Brain microvascular endothelial cell (primary cell): ENCODE measurements around the gene HNRNPLL.

Experiments
- DNase-seq: peaks from one replicate; pipeline ENCODE4 v3.0.0-alpha.2; 2020
- H3K27ac ChIP-seq: fragments of 250-450 bp; sonication (Bioruptor Pico); 2 replicates; pipeline ENCODE4 v1.5.1; 2020; ENCODE audit warnings: mild to moderate bottlenecking, moderate library complexity
- H3K27me3 ChIP-seq: fragments of 250-450 bp; sonication (Bioruptor Pico); replicated peaks from 2 replicates; pipeline ENCODE4 v1.5.1; 2020; ENCODE audit warnings: mild to moderate bottlenecking
- H3K36me3 ChIP-seq: fragments of 250-450 bp; sonication (Bioruptor Pico); replicated peaks from 2 replicates; pipeline ENCODE4 v1.5.1; 2020; ENCODE audit warnings: mild to moderate bottlenecking
- H3K4me3 ChIP-seq: 2 replicates; pipeline ENCODE4 v1.5.1; 2011; ENCODE audit warnings: low read depth, mild to moderate bottlenecking, control low read depth, low read length, moderate library complexity
- in situ Hi-C: cut with HindIII; loops from 2 replicates; pipeline ENCODE4 v1.10.0; 2017; ENCODE audit warnings: low sequenced_read_pairs, low pct_ligation_motif_present
- TF ChIP-seq, protein P1 (sequence below): IDR thresholded peaks from 2 replicates; pipeline ENCODE4 v1.5.1; 2011; ENCODE audit warnings: low read depth, mild to moderate bottlenecking, moderate library complexity, low read length, control low read depth, inconsistent platforms; ENCODE audit errors: missing control alignments

The HNRNPLL gene

DNA sequence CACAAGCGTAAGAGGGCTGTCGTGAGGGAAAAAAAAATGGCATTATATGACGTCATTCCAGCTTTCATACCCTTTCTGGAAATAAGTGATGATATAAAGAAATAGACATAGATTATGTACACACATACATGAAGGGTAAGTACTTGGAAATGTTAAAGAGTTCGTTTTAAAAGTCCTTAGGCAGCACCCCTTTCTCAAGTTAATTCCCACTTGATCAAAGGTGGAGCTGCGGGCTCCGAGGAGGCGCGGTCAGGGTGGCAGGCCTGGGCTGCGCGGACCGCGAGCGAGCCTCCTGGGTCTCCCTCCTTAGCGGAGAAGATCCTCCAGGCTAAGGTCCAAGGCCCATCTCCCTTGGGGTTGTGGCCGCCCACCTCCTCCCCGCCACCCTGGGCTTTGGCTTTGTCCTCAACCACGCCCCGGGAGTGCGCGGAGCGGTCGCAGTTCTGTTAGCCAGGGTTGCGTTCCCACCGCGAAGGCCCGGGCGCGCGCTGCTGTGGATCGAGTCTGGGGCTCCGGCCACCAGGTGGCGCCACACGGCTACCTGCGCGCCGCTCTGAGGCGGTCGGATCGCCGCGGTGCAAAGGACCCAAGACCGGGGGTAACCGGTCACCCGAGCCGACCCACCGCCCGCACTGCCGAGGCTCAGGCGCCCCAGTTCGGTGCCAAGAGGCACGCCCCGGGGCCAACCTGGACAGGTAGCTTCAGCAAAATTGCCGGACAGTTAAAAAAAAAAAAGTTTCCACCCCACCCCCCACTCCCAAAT is 66.8 kb downstream of the HNRNPLL start:
- Histone ChIP-seq H3K27me3 (no peaks in the 10 kb centered on the region), H3K4me3 (peak overlapping the region; percentile 64), H3K27ac (no peak overlapping the region), H3K36me3 (no peaks in the 10 kb centered on the region)
- DNase-seq = peak; percentile 49
- in situ Hi-C loops = no loop called here
- TF ChIP-seq, protein P1, sequence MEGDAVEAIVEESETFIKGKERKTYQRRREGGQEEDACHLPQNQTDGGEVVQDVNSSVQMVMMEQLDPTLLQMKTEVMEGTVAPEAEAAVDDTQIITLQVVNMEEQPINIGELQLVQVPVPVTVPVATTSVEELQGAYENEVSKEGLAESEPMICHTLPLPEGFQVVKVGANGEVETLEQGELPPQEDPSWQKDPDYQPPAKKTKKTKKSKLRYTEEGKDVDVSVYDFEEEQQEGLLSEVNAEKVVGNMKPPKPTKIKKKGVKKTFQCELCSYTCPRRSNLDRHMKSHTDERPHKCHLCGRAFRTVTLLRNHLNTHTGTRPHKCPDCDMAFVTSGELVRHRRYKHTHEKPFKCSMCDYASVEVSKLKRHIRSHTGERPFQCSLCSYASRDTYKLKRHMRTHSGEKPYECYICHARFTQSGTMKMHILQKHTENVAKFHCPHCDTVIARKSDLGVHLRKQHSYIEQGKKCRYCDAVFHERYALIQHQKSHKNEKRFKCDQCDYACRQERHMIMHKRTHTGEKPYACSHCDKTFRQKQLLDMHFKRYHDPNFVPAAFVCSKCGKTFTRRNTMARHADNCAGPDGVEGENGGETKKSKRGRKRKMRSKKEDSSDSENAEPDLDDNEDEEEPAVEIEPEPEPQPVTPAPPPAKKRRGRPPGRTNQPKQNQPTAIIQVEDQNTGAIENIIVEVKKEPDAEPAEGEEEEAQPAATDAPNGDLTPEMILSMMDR = peak; percentile 73

DNA sequence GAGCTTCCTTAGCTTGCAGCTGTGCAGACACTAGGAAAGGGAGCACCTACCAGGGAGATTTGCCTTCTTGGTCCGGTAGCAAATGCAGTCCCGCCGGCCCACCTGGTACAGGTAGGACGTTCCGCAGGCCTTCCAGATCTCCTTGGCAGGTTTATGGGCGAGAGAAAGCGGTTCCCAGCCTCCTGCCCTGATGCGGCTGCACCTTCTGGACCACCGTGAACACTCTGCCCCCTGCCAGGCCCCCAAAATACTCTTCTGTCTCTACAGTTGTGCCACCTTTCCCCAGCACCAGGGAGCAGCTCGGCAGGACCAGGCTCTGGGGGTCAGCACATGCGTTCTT is 67.4 kb downstream of the HNRNPLL start:
- H3K27me3 ChIP-seq = no peaks in the 10 kb centered on the region
- no peak overlapping the region for H3K4me3 ChIP-seq
- TF ChIP-seq, protein P1 = no peak
- DNase-seq = no peak
- H3K27ac ChIP-seq = no peak overlapping the region
- in situ Hi-C loops = no loop called here
- no peaks in the 10 kb centered on the region for H3K36me3 ChIP-seq

DNA sequence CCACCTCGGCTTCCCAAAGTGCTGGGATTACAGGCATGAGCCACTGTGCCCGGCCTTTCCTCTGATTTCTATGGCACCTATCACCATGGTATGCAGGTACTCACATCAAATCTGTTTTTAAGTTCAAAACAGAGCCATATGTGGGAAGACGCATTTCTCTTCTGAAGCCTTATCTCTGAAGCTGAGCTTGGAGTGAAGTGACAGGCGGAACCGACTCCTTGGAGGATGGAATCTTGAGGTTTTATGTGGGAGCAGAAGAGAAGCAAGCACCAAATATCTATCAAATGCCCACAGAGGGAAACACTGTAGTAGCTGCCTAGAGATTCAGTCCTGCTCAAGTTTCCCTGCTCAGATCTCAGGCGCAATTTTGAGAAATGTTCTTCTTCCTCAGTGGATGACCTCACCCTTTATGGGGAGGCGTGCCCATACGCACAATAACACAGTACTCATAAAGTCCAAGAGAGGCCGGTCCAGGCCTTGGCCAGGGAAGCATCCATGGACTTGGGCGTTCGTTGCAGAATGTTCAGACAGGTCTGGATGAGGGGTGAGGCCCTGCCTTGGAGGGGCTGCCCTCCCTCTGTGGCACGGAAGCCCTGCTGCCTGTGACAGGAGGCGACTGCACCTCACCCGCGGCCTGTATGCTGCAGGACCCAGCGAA is 67.9 kb downstream of the HNRNPLL start:
- H3K27me3 ChIP-seq = no peaks in the 10 kb centered on the region
- no peak for DNase-seq
- in situ Hi-C loops = no loop called here
- no peak overlapping the region for H3K4me3 ChIP-seq
- H3K36me3 ChIP-seq = no peaks in the 10 kb centered on the region
- TF ChIP-seq, protein P1 = no peak
- no peak overlapping the region for H3K27ac ChIP-seq

DNA sequence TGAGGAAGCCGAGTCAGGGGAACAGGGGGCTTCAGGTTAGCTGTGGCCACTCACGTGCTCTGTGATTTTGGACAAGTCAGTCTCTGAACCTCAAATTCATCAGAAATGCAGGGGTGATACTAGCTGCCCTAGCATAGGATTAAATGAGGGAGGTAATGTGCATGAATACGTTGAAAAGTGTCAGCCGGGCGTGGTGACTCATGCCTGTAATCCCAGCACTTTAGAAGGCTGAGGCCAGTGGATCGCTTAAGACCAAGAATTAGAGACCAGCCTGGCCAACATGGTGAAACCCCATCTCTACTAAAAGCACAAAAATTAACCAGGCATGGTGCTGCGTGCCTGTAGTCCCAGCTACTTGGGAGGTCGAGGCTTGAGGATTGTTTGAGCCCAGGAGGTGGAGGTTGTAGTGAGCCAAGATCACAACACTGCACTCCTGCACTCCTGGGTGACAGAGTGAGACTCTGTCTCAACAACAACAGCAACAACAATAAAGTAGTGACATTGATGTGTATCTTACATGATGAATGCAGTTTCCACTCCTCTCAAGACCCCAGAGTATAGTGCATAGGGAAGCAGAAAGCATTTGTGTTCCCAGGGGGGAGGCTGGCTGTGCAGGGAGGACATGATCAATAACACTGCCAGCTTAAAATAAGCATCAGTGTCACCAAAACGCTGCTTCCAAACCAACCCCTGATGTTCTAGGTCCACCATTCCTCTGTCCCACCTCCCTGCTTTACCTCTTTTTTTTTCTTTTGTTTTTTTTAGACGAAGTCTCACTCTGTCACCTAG is 68.8 kb downstream of the HNRNPLL start:
- no peak overlapping the region for H3K27ac ChIP-seq

GRCh38 chr2:38533180-38533579 is 69.5 kb downstream of the HNRNPLL start:
- Histone ChIP-seq H3K4me3 (no peak overlapping the region), H3K27me3 (no peaks in the 10 kb centered on the region), H3K36me3 (no peaks in the 10 kb centered on the region), H3K27ac (no peak overlapping the region)
- TF ChIP-seq, protein P1 = no peak
- in situ Hi-C loops = no loop called here
- DNase-seq = no peak

More for the DNA sequence above, 68.8 kb downstream of the HNRNPLL start:
- DNase-seq = no peak
- TF ChIP-seq, protein P1 = no peak
- in situ Hi-C loops = no loop called here
- Histone ChIP-seq H3K27me3 (no peaks in the 10 kb centered on the region), H3K36me3 (no peaks in the 10 kb centered on the region), H3K4me3 (no peak overlapping the region)
